ENCODE results near the gene RHOB.
"Not testable (repeated sequence)": the region's sequence is repeated elsewhere in the genome, so short reads cannot be mapped to it uniquely, and the experiment has no call there.

The RHOB gene

GRCh38 chr2:20456116-20456571, 9.3 kb downstream of the RHOB start:
- no peak for DNase-seq

- no peak for DNase-seq
These were observed 10.0 kb downstream of the RHOB start for GRCh38 chr2:20456636-20457426.

GRCh38 chr2:20457661-20458630, 11.1 kb downstream of the RHOB start:
- DNase-seq, result no peak

- not testable (repeated sequence) for DNase-seq
These were observed 12.0 kb downstream of the RHOB start for GRCh38 chr2:20458737-20459484.

GRCh38 chr2:20465716-20466394, 19.0 kb downstream of the RHOB start:
- DNase-seq, result no peak

GRCh38 chr2:20467789-20468548, 21.1 kb downstream of the RHOB start:
- DNase-seq, result no peak

GRCh38 chr2:20468549-20469500, 22.0 kb downstream of the RHOB start:
- no peak for DNase-seq

- no peak for DNase-seq
These were observed 22.7 kb downstream of the RHOB start for GRCh38 chr2:20469595-20469994.

- no peak for DNase-seq
These were observed 23.3 kb downstream of the RHOB start for GRCh38 chr2:20470211-20470610.

- no peak for DNase-seq
These were observed 24.3 kb downstream of the RHOB start for GRCh38 chr2:20471148-20471547.

- no peak for DNase-seq
These were observed 25.2 kb downstream of the RHOB start for GRCh38 chr2:20471902-20472559.

GRCh38 chr2:20472569-20472968, 25.7 kb downstream of the RHOB start:
- no peak for DNase-seq

- DNase-seq, result no peak
These were observed 26.3 kb downstream of the RHOB start for GRCh38 chr2:20473128-20473527.

GRCh38 chr2:20474757-20475566, 28.1 kb downstream of the RHOB start:
- DNase-seq, result no peak

GRCh38 chr2:20475567-20475952, 28.7 kb downstream of the RHOB start:
- DNase-seq, result no peak

- DNase-seq, result no peak
These were observed 29.6 kb downstream of the RHOB start for GRCh38 chr2:20476481-20476880.

- DNase-seq, result no peak
These were observed 30.1 kb downstream of the RHOB start for GRCh38 chr2:20476950-20477349.

- no peak for DNase-seq
These were observed 32.1 kb downstream of the RHOB start for GRCh38 chr2:20478961-20479360.

- no peak for DNase-seq
These were observed 33.0 kb downstream of the RHOB start for GRCh38 chr2:20479835-20480234.

Data from NCI-H1694 treated with DMSO at 0.1 percent for 48 hours (cell line).